ENCODE results near the gene SND1.

The SND1 gene

DNA sequence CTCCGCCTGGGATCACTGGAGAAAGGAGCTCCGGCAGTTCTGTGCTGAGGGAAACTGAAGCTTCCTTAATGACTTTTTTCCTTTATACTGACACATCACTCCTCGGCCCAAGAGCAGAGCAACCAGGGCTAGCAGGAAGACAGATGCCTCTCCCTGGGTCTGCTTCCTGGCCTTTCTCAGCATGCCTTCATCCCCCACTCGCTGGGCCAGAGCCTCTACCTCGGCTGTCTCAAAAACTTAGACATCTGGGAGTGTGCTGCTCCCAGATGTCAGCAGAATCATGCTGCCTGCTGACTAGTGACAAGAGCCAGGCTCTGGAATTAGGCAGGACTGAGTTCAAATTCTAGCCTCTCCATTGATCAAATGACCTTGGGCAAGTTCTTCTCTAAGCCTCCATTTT lies 403.6 kb downstream of the SND1 start:
- no peak overlapping the region for H3K4me3 ChIP-seq (ENCODE audit: low read depth, low read length)
- TF ChIP-seq, protein P1, sequence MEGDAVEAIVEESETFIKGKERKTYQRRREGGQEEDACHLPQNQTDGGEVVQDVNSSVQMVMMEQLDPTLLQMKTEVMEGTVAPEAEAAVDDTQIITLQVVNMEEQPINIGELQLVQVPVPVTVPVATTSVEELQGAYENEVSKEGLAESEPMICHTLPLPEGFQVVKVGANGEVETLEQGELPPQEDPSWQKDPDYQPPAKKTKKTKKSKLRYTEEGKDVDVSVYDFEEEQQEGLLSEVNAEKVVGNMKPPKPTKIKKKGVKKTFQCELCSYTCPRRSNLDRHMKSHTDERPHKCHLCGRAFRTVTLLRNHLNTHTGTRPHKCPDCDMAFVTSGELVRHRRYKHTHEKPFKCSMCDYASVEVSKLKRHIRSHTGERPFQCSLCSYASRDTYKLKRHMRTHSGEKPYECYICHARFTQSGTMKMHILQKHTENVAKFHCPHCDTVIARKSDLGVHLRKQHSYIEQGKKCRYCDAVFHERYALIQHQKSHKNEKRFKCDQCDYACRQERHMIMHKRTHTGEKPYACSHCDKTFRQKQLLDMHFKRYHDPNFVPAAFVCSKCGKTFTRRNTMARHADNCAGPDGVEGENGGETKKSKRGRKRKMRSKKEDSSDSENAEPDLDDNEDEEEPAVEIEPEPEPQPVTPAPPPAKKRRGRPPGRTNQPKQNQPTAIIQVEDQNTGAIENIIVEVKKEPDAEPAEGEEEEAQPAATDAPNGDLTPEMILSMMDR (IDR thresholded peaks at IDR 0.05; ENCODE audit: borderline replicate concordance, insufficient read depth, low read depth, low read length): no peak

DNA sequence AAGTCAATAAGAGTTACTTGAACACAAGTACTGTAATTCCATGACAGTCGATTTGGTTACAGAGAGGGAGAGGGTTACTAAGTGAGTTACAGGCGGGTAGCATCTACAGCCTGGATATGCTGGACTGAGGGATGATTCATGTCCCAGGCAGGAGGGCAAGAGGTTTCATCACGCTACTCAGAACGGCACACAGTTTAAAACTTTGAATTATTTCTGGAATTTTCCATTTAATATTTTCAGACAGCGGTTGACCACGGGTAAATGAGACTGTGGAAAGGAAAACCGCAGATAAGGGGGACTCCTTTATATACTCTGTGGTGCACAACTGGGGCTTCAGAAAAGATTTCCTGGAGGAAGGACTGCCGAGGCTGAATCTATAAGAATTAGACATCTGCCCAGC lies 404.9 kb downstream of the SND1 start:
- H3K4me3 ChIP-seq (ENCODE audit: low read depth, low read length): no peak overlapping the region
- TF ChIP-seq, protein P1 (IDR thresholded peaks at IDR 0.05; ENCODE audit: borderline replicate concordance, insufficient read depth, low read depth, low read length): no peak

DNA sequence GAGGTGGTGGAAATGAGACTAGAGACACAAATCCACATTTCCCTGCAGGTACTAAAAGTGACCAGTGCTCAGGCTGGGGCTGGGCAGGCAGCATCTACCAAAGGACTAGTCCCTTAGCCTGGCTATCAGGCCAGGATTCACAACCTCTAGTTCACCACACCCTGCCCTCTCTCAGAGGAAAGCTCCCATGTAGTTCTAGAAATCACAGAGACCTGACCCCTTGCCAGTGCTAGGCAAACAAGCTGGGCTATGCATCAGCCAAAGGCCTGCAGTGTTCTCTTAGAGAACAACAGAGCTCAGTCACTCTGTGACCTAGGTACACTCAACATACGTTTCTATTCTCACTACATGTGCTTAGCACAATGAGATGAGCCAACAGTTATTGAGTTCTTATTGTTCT lies 405.9 kb downstream of the SND1 start:
- no peak overlapping the region for H3K4me3 ChIP-seq (ENCODE audit: low read depth, low read length)
- TF ChIP-seq, protein P1 (IDR thresholded peaks at IDR 0.05; ENCODE audit: borderline replicate concordance, insufficient read depth, low read depth, low read length): no peak

DNA sequence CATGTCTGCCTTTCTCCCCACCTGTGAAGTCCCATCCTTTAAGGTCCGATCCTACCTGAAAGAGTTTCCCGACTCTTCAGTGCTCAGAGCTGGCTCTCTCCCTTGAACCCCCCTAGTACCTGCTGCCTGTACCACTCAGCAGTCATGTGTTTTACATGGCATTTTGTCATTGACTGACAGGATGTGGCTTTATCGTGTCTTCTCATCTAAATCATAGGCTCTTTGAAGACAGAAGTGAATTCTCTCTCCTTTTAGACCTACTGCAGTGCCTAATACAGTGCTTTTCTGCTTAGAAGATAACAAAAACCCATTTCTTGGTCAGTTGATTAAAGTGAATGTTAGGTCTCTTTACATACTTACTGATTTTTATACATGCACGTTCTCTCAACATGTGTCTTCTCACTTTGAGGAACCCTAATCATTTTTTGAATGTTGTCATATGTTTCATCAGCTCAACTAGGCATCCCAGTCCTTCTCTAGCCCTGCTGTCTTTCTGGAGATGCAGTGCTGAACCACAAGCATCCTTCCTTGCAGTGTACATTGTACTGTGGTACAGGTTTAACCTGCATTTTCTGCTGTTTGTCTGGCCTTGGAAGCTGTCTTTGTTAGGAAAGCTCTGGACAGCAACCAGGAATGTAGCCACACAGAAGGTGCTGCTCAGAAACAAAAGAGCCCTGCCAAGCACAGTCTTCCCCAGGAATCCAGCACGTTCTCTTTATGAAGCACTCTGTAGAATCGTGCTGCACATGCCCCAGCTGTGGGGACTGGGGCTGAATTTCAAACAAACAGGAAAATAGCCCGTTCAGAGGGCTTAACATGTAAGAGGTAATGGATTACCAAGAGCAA lies 407.4 kb downstream of the SND1 start:
- H3K4me3 ChIP-seq (ENCODE audit: low read depth, low read length): no peak overlapping the region

DNA sequence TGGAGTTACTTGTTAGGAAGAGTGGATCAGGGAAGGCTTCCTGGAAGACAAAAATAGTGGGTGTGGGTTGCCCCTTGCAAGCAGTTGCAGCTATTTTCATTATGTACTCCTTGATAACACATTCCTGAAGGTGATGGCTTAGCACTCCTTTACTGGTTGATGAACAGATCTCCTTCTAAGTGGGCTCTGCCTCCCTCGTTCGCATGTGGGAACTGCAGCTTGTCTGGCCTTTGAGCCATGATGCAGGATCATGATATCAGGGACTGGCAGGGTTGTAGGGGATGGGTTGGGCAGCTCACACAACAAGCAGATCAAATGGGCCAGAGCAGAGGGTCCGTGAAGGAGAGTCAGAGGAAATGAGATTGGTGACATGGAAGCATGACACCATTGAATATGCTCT lies 408.0 kb downstream of the SND1 start:
- TF ChIP-seq, protein P1 (IDR thresholded peaks at IDR 0.05; ENCODE audit: borderline replicate concordance, insufficient read depth, low read depth, low read length): no peak

More for the DNA sequence above, 407.4 kb downstream of the SND1 start:
- TF ChIP-seq, protein P1 (IDR thresholded peaks at IDR 0.05; ENCODE audit: borderline replicate concordance, insufficient read depth, low read depth, low read length): no peak

DNA sequence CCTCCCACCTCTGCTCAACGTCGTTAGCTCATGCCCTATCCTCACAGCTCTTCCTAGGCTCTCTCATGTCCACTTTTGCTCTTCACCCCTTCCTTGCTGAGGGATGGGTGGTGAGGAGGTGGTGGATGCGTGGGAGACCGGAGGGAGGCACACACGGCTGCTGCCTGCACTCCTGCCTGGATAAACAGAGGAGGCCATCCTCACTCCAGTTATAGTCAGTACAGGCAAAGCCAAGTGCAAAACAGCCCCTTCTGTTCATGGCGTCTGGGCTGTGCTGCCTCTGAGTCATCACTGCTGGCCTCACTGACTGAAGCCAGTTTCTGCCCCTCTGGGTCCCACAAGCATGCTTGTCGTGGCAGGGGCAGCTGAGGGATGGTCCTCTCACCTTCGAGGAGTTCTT lies 411.1 kb downstream of the SND1 start:
- no peak overlapping the region for H3K4me3 ChIP-seq (ENCODE audit: low read depth, low read length)
- TF ChIP-seq, protein P1 (IDR thresholded peaks at IDR 0.05; ENCODE audit: borderline replicate concordance, insufficient read depth, low read depth, low read length): no peak

More for the DNA sequence above, 408.0 kb downstream of the SND1 start:
- H3K4me3 ChIP-seq (ENCODE audit: low read depth, low read length): no peak overlapping the region

DNA sequence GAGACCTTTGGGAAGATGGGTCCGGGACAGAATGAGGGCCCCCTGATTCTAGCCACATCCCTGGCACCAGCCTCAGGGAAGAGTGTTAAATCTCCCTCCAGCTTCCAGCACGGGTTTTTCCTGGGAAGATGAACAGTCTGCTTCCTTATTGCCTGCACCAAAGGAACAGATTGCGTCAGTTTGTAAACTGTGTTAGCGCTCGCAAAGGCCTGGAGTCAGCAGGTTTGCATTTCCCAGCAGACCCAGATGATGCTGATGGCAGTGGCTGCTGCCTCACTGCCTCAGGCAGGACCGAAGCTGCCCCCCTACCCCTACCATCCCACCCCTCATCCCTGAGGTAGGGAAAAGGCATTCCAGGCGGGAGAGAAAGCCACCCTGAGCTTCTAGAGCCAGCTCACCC lies 413.9 kb downstream of the SND1 start:
- TF ChIP-seq, protein P1 (IDR thresholded peaks at IDR 0.05; ENCODE audit: borderline replicate concordance, insufficient read depth, low read depth, low read length): no peak
- H3K4me3 ChIP-seq (ENCODE audit: low read depth, low read length): no peak overlapping the region

Data from GM12875 (cell line).